HG03196 (cell line): ENCODE results near the gene ADAT2.
"Not testable (repeated sequence)": the region's sequence is repeated elsewhere in the genome, so short reads cannot be mapped to it uniquely, and the experiment has no call there.

Source experiments
- ATAC-seq: cut with Tn5 transposase; IDR thresholded peaks from one replicate; pipeline ENCODE4 v1.9.1; 2021; ENCODE audit not compliant: unreplicated experiment

ADAT2 gene

GRCh38 chr6:143450453-143451371 is at the start of gene ADAT2, which contains the start of gene PEX3:
Gene ADAT2, minus strand, starts transcription at chr6:143450695. Its CDS starts 37 bp downstream, at chr6:143450658.
Gene PEX3, plus strand, starts transcription at chr6:143450805. Its CDS starts 238 bp downstream, at chr6:143451043.
- ATAC-seq, result peak; percentile 97

- ATAC-seq, result no peak
Measured at GRCh38 chr6:143498428-143498827, 47.9 kb upstream of the ADAT2 start.

- ATAC-seq, result no peak
Measured at GRCh38 chr6:143496974-143497373, 46.5 kb upstream of the ADAT2 start.

GRCh38 chr6:143490775-143491174 is 40.3 kb upstream of the ADAT2 start:
- ATAC-seq, result no peak

- no peak for ATAC-seq
Measured at GRCh38 chr6:143490244-143490643, 39.7 kb upstream of the ADAT2 start.

- ATAC-seq, result no peak
Measured at GRCh38 chr6:143486752-143487151, 36.3 kb upstream of the ADAT2 start.

GRCh38 chr6:143485967-143486366 is 35.5 kb upstream of the ADAT2 start:
- no peak for ATAC-seq

GRCh38 chr6:143482593-143482992 is 32.1 kb upstream of the ADAT2 start:
- ATAC-seq, result no peak

GRCh38 chr6:143478479-143479062 is 28.1 kb upstream of the ADAT2 start:
- ATAC-seq, result no peak

GRCh38 chr6:143476545-143476944 is 26.1 kb upstream of the ADAT2 start:
- ATAC-seq, result no peak

- ATAC-seq, result no peak
Measured at GRCh38 chr6:143471822-143472221, 21.3 kb upstream of the ADAT2 start.

- ATAC-seq, result not testable (repeated sequence)
Measured at GRCh38 chr6:143468823-143469222, 18.3 kb upstream of the ADAT2 start.

GRCh38 chr6:143468026-143468425 is 17.5 kb upstream of the ADAT2 start:
- ATAC-seq, result no peak

GRCh38 chr6:143465546-143465945 is 15.1 kb upstream of the ADAT2 start:
- no peak for ATAC-seq

- ATAC-seq, result no peak
Measured at GRCh38 chr6:143457563-143458359, 7.3 kb upstream of the ADAT2 start.

- ATAC-seq, result no peak
Measured at GRCh38 chr6:143451531-143451930, 1.0 kb upstream of the ADAT2 start.

GRCh38 chr6:143449714-143450452 is 612 bp downstream of the ADAT2 start:
- ATAC-seq, result peak; percentile 21

GRCh38 chr6:143449082-143449713 is 1.3 kb downstream of the ADAT2 start:
- no peak for ATAC-seq

- ATAC-seq, result not testable (repeated sequence)
Measured at GRCh38 chr6:143447865-143448264, 2.6 kb downstream of the ADAT2 start.

GRCh38 chr6:143443096-143443495 is 7.4 kb downstream of the ADAT2 start:
- ATAC-seq, result no peak
